GM23338 (cell line): Measurements from ENCODE around the gene RCL1. TPM values are rescaled to one million over a fixed set of nuclear protein-coding genes. Genes with fewer than 3 reads are reported as not detected.

Experiments
- ATAC-seq: fragments of 200-7000 bp; cut with Tn5 transposase; 3 replicates; pipeline ENCODE4 v1.9.1; 2020
- DNase-seq: peaks from one replicate; pipeline ENCODE4 v3.0.0-alpha.2; 2015; ENCODE audit warnings: low spot score
- H2AFZ ChIP-seq: fragments of 200-600 bp; sonication (generic); 2 replicates; pipeline ENCODE4 v1.8.0; 2016; ENCODE audit warnings: antibody characterized with exemption, mild to moderate bottlenecking, moderate library complexity
- H3F3A ChIP-seq: fragments of 200-600 bp; sonication (generic); replicated peaks from 2 replicates; pipeline ENCODE4 v1.8.0; 2017; ENCODE audit warnings: antibody characterized with exemption, mixed run types, low read depth
- H3K27ac ChIP-seq: fragments of 200-600 bp; sonication (generic); 2 replicates; pipeline ENCODE4 v1.6.1; 2016; ENCODE audit warnings: low read depth
- H3K27me3 ChIP-seq: fragments of 200-600 bp; sonication (generic); 2 replicates; pipeline ENCODE4 v1.8.0; 2016; ENCODE audit warnings: mild to moderate bottlenecking, mixed run types, moderate library complexity; ENCODE audit not compliant: insufficient read depth
- H3K36me3 ChIP-seq: fragments of 200-600 bp; sonication (generic); 2 replicates; pipeline ENCODE4 v1.8.0; 2016; ENCODE audit warnings: mild to moderate bottlenecking; ENCODE audit not compliant: insufficient read depth
- H3K4me1 ChIP-seq: fragments of 200-600 bp; sonication (generic); 2 replicates; pipeline ENCODE4 v1.8.0; 2016; ENCODE audit warnings: mild to moderate bottlenecking, moderate library complexity; ENCODE audit not compliant: insufficient read depth
- H3K4me2 ChIP-seq: fragments of 200-600 bp; sonication (generic); 2 replicates; pipeline ENCODE4 v1.7.1; 2017; ENCODE audit warnings: mixed run types
- H3K4me3 ChIP-seq: fragments of 200-600 bp; sonication (generic); 2 replicates; pipeline ENCODE4 v1.6.1; 2016; ENCODE audit warnings: mixed run types
- H3K79me2 ChIP-seq: fragments of 200-600 bp; sonication (generic); replicated peaks from 2 replicates; pipeline ENCODE4 v1.8.0; 2017; ENCODE audit warnings: mild to moderate bottlenecking; ENCODE audit not compliant: insufficient read depth
- H3K9me2 ChIP-seq: fragments of 200-600 bp; sonication (generic); 2 replicates; pipeline ENCODE4 v1.8.0; 2017; ENCODE audit not compliant: insufficient read depth
- H4K20me1 ChIP-seq: fragments of 200-600 bp; sonication (generic); replicated peaks from 2 replicates; pipeline ENCODE4 v1.8.0; 2017; ENCODE audit warnings: mild to moderate bottlenecking; ENCODE audit not compliant: insufficient read depth
- H3K27ac Mint-ChIP-seq: 2 replicates; pipeline ENCODE4 v1.8.0; 2020; ENCODE audit warnings: inconsistent platforms, mild to moderate bottlenecking, moderate library complexity, mixed read lengths
- H3K27me3 Mint-ChIP-seq: 3 replicates; pipeline ENCODE4 v1.8.0; 2022; ENCODE audit warnings: low read depth, mild to moderate bottlenecking, moderate library complexity, mixed read lengths, inconsistent platforms; ENCODE audit not compliant: insufficient read depth, poor library complexity
- H3K36me3 Mint-ChIP-seq: 3 replicates; pipeline ENCODE4 v1.8.0; 2021; ENCODE audit warnings: low read depth, mild to moderate bottlenecking, inconsistent platforms, moderate library complexity, mixed read lengths
- H3K4me1 Mint-ChIP-seq: 3 replicates; pipeline ENCODE4 v1.8.0; 2020; ENCODE audit warnings: mild to moderate bottlenecking, inconsistent platforms, mixed read lengths
- H3K4me3 Mint-ChIP-seq: 3 replicates; pipeline ENCODE4 v1.8.0; 2021; ENCODE audit warnings: moderate library complexity, mild to moderate bottlenecking, inconsistent platforms, mixed read lengths
- H3K9me3 Mint-ChIP-seq: 3 replicates; pipeline ENCODE4 v1.8.0; 2020; ENCODE audit warnings: moderate library complexity, mild to moderate bottlenecking, inconsistent platforms, mixed read lengths
- CREB1 ChIP-seq: fragments of 250-450 bp; sonication (Bioruptor Pico); IDR thresholded peaks from 2 replicates; pipeline ENCODE4 v1.5.0; 2020; ENCODE audit warnings: low read depth, mild to moderate bottlenecking, moderate library complexity
- ETS1 ChIP-seq: IDR thresholded peaks from 2 replicates; pipeline ENCODE4 v1.6.1; 2016; ENCODE audit warnings: antibody characterized with exemption
- EZH2 ChIP-seq: fragments of 200-600 bp; sonication (generic); IDR thresholded peaks from one replicate; pipeline ENCODE4 v1.8.0; 2017; ENCODE audit warnings: antibody characterized with exemption, mild to moderate bottlenecking, low read depth; ENCODE audit not compliant: unreplicated experiment
- EZH2phosphoT487 ChIP-seq: fragments of 200-600 bp; sonication (generic); IDR thresholded peaks from one replicate; pipeline ENCODE4 v1.8.1; 2018; ENCODE audit warnings: antibody characterized with exemption; ENCODE audit not compliant: unreplicated experiment
- JUNB ChIP-seq: IDR thresholded peaks from one replicate; pipeline ENCODE4 v1.6.1; 2016; ENCODE audit warnings: antibody characterized with exemption; ENCODE audit not compliant: unreplicated experiment
- NANOG ChIP-seq: IDR thresholded peaks from 2 replicates; pipeline ENCODE4 v1.6.1; 2016; ENCODE audit warnings: antibody characterized with exemption, borderline replicate concordance
- POLR2AphosphoS5 ChIP-seq: IDR thresholded peaks from 2 replicates; pipeline ENCODE4 v1.6.1; 2016; ENCODE audit warnings: antibody characterized with exemption, low read depth
- REST ChIP-seq: IDR thresholded peaks from one replicate; pipeline ENCODE4 v1.6.1; 2018; ENCODE audit warnings: antibody characterized with exemption; ENCODE audit not compliant: unreplicated experiment
- STAT1 ChIP-seq: IDR thresholded peaks from one replicate; pipeline ENCODE4 v1.6.1; 2016; ENCODE audit warnings: antibody characterized with exemption; ENCODE audit not compliant: unreplicated experiment
- ZNF114 ChIP-seq: fragments of 250-450 bp; sonication (Bioruptor Pico); IDR thresholded peaks from 2 replicates; pipeline ENCODE4 v1.5.0; 2020; ENCODE audit warnings: mild to moderate bottlenecking, moderate library complexity
- ZNF331 ChIP-seq: fragments of 250-450 bp; sonication (Bioruptor Pico); IDR thresholded peaks from 2 replicates; pipeline ENCODE4 v1.5.0; 2020; ENCODE audit warnings: low read depth, mild to moderate bottlenecking, moderate library complexity
- polyA plus RNA-seq: library from polyadenylated mRNA; unstranded; fragments of >200 nt; fragmentation: Nextera tagmentation; extraction: Ambion mirVana; gene quantifications from 2 replicates; pipeline ENCODE4 v1.2.1, GENCODE V29; 2016
- total RNA-seq: library from RNA; depleted of rRNA; stranded (reverse); fragments of >200 nt; shearing (Covaris generic); gene quantifications from 2 replicates; pipeline ENCODE4 v1.2.3, GENCODE V29; 2014
- TF ChIP-seq, protein P1 (sequence below), 2 experiments: fragments of 200-600 bp in 1 of 2; sonication (generic) in 1 of 2; conservative IDR thresholded peaks; 2 replicates each; pipeline versions ENCODE4 v1.5.1 to v1.6.1; 2016 to 2017; ENCODE audit warnings: antibody characterized with exemption in 2 of 2, low read depth in 2 of 2, mild to moderate bottlenecking in 2 of 2, moderate library complexity in 1 of 2
- TF ChIP-seq, protein P2 (sequence below): fragments of 250-450 bp; sonication (Bioruptor Pico); IDR thresholded peaks from 2 replicates; pipeline ENCODE4 v1.5.0; 2020; ENCODE audit warnings: mild to moderate bottlenecking, moderate library complexity

The RCL1 gene
- total and polyA plus RNA-seq, 2 experiments from 2014 or later, result 19.3 to 41.2 TPM

DNA sequence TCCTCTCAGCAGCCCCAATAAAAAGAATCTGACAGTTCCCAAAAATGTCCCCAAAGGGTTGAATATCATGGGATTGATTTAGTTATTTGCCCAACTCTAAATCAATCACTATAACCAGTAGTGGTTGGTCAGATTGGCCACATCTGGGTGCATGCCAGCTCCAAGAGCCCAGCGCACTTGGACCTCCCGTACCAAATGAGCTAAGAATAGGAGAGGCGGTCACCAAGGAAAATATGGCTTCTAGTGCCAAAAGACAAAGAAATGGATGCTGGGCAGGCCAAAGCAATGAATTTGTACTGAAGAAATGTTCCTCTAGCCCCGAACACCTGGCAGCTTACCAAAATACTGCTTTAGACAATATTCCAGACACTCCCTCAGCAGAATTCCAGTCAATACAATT lies 80.3 kb downstream of the RCL1 start:
- H3K9me3 Mint-ChIP-seq, result no peaks in the 10 kb centered on the region
- no peaks in the 10 kb centered on the region for H3K4me1 Mint-ChIP-seq
- Histone ChIP-seq H3K36me3 (no peaks in the 10 kb centered on the region; the same call in 1 of the 2 replicates), H3K27me3 (no peaks in the 10 kb centered on the region), H2AFZ (no peak overlapping the region), H3K27ac (no peak overlapping the region), H4K20me1 (no peaks in the 10 kb centered on the region), H3K4me1 (no peaks in the 10 kb centered on the region), H3K4me2 (no peak overlapping the region), H3K9me2 (no peaks in the 10 kb centered on the region), H3F3A (no peaks in the 10 kb centered on the region), H3K4me3 (no peak overlapping the region), H3K79me2 (no peaks in the 10 kb centered on the region)
- H3K4me3 Mint-ChIP-seq, result no peak overlapping the region
- no peak overlapping the region for H3K27ac Mint-ChIP-seq
- H3K27me3 Mint-ChIP-seq, result no peaks in the 10 kb centered on the region
- H3K36me3 Mint-ChIP-seq, result no peaks in the 10 kb centered on the region; the same call in 1 of the 3 replicates
- DNase-seq (no peak), ATAC-seq (no peak)
- TF ChIP-seq ZNF114 (CRISPR knock-in tag) (no peak), ZNF331 (no peak), CREB1 (CRISPR knock-in tag) (no peak), POLR2AphosphoS5 (no peak), JUNB (no peak), REST (no peak), ETS1 (no peak), EZH2phosphoT487 (no peak), NANOG (no peak), STAT1 (no peak), EZH2 (no peak)
- TF ChIP-seq, protein P1, sequence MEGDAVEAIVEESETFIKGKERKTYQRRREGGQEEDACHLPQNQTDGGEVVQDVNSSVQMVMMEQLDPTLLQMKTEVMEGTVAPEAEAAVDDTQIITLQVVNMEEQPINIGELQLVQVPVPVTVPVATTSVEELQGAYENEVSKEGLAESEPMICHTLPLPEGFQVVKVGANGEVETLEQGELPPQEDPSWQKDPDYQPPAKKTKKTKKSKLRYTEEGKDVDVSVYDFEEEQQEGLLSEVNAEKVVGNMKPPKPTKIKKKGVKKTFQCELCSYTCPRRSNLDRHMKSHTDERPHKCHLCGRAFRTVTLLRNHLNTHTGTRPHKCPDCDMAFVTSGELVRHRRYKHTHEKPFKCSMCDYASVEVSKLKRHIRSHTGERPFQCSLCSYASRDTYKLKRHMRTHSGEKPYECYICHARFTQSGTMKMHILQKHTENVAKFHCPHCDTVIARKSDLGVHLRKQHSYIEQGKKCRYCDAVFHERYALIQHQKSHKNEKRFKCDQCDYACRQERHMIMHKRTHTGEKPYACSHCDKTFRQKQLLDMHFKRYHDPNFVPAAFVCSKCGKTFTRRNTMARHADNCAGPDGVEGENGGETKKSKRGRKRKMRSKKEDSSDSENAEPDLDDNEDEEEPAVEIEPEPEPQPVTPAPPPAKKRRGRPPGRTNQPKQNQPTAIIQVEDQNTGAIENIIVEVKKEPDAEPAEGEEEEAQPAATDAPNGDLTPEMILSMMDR (conservative IDR thresholded peaks at IDR 0.05; ENCODE audit: low read depth in 2 of 2), result no peak
- TF ChIP-seq, protein P2, sequence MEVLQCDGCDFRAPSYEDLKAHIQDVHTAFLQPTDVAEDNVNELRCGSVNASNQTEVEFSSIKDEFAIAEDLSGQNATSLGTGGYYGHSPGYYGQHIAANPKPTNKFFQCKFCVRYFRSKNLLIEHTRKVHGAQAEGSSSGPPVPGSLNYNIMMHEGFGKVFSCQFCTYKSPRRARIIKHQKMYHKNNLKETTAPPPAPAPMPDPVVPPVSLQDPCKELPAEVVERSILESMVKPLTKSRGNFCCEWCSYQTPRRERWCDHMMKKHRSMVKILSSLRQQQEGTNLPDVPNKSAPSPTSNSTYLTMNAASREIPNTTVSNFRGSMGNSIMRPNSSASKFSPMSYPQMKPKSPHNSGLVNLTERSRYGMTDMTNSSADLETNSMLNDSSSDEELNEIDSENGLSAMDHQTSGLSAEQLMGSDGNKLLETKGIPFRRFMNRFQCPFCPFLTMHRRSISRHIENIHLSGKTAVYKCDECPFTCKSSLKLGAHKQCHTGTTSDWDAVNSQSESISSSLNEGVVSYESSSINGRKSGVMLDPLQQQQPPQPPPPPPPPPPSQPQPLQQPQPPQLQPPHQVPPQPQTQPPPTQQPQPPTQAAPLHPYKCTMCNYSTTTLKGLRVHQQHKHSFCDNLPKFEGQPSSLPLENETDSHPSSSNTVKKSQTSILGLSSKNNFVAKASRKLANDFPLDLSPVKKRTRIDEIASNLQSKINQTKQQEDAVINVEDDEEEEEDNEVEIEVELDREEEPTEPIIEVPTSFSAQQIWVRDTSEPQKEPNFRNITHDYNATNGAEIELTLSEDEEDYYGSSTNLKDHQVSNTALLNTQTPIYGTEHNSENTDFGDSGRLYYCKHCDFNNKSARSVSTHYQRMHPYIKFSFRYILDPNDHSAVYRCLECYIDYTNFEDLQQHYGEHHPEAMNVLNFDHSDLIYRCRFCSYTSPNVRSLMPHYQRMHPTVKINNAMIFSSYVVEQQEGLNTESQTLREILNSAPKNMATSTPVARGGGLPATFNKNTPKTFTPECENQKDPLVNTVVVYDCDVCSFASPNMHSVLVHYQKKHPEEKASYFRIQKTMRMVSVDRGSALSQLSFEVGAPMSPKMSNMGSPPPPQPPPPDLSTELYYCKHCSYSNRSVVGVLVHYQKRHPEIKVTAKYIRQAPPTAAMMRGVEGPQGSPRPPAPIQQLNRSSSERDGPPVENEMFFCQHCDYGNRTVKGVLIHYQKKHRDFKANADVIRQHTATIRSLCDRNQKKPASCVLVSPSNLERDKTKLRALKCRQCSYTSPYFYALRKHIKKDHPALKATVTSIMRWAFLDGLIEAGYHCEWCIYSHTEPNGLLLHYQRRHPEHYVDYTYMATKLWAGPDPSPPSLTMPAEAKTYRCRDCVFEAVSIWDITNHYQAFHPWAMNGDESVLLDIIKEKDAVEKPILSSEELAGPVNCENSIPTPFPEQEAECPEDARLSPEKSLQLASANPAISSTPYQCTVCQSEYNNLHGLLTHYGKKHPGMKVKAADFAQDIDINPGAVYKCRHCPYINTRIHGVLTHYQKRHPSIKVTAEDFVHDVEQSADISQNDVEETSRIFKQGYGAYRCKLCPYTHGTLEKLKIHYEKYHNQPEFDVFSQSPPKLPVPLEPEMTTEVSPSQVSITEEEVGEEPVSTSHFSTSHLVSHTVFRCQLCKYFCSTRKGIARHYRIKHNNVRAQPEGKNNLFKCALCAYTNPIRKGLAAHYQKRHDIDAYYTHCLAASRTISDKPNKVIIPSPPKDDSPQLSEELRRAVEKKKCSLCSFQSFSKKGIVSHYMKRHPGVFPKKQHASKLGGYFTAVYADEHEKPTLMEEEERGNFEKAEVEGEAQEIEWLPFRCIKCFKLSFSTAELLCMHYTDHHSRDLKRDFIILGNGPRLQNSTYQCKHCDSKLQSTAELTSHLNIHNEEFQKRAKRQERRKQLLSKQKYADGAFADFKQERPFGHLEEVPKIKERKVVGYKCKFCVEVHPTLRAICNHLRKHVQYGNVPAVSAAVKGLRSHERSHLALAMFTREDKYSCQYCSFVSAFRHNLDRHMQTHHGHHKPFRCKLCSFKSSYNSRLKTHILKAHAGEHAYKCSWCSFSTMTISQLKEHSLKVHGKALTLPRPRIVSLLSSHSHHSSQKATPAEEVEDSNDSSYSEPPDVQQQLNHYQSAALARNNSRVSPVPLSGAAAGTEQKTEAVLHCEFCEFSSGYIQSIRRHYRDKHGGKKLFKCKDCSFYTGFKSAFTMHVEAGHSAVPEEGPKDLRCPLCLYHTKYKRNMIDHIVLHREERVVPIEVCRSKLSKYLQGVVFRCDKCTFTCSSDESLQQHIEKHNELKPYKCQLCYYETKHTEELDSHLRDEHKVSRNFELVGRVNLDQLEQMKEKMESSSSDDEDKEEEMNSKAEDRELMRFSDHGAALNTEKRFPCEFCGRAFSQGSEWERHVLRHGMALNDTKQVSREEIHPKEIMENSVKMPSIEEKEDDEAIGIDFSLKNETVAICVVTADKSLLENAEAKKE (CRISPR knock-in tag), result no peak
